Caco-2 (cell line): Measurements from ENCODE around the gene VPS54. TPM values are rescaled to one million over a fixed set of nuclear protein-coding genes. Genes with fewer than 3 reads are reported as not detected.

ENCODE experiments used
- BruUV-seq: library from RNA; stranded (reverse); fragments of 400-500 nt; replicated peaks from 2 replicates; lab custom pipeline; 2021; lab: Mats Ljungman, UMichigan
- CTCF ChIA-PET: fragments of 300-600 bp; sonication (Branson Sonifier 250); formaldehyde crosslinking; loops from one replicate; lab custom pipeline; 2022; ENCODE audit warnings: antibody characterized with exemption; lab: Charles Lee
- POLR2A ChIA-PET: fragments of 300-600 bp; sonication (Branson Sonifier 250); formaldehyde crosslinking; loops from one replicate; lab custom pipeline; 2022; ENCODE audit warnings: antibody characterized with exemption; lab: Charles Lee
- DNase-seq, 2 experiments: peaks; one replicate each; pipeline versions ENCODE4 v3.0.0 to v3.0.0-alpha.2; 2020 to 2022
- H3K27me3 ChIP-seq: replicated peaks from 2 replicates; pipeline ENCODE4 v1.6.0; 2011; ENCODE audit warnings: low read length; ENCODE audit not compliant: control insufficient read depth, insufficient read depth
- H3K36me3 ChIP-seq: 2 replicates; pipeline ENCODE4 v1.5.1; 2011; ENCODE audit warnings: low read length; ENCODE audit not compliant: control insufficient read depth, insufficient read depth
- H3K4me1 ChIP-seq: fragments of 250-450 bp; sonication (Bioruptor Pico); 2 replicates; pipeline ENCODE4 v1.5.1; 2020; ENCODE audit warnings: mild to moderate bottlenecking
- H3K4me3 ChIP-seq: 2 replicates; pipeline ENCODE4 v1.5.1; 2011; ENCODE audit warnings: low read depth, mild to moderate bottlenecking, control low read depth, low read length
- H3K9me3 ChIP-seq: fragments of 250-450 bp; sonication (Bioruptor Pico); 2 replicates; pipeline ENCODE4 v1.5.1; 2020; ENCODE audit warnings: mild to moderate bottlenecking, moderate library complexity
- H3K27ac Mint-ChIP-seq: one replicate; pipeline ENCODE4 v1.8.0; 2022; ENCODE audit warnings: mixed read lengths; ENCODE audit not compliant: unreplicated experiment
- H3K27me3 Mint-ChIP-seq: one replicate; pipeline ENCODE4 v1.8.0; 2022; ENCODE audit warnings: mixed read lengths; ENCODE audit not compliant: insufficient read depth, unreplicated experiment
- H3K36me3 Mint-ChIP-seq: one replicate; pipeline ENCODE4 v1.8.0; 2022; ENCODE audit warnings: mild to moderate bottlenecking, mixed read lengths; ENCODE audit not compliant: insufficient read depth, unreplicated experiment
- H3K4me1 Mint-ChIP-seq: one replicate; pipeline ENCODE4 v1.8.0; 2022; ENCODE audit warnings: low read depth, mixed read lengths; ENCODE audit not compliant: unreplicated experiment
- H3K4me3 Mint-ChIP-seq: one replicate; pipeline ENCODE4 v1.8.0; 2022; ENCODE audit warnings: mild to moderate bottlenecking, moderate library complexity, mixed read lengths; ENCODE audit not compliant: unreplicated experiment
- H3K9me3 Mint-ChIP-seq: one replicate; pipeline ENCODE4 v1.8.0; 2022; ENCODE audit warnings: mixed read lengths; ENCODE audit not compliant: unreplicated experiment
- CTCF ChIP-seq, 2 experiments: fragments of 200-600 bp in 1 of 2; IDR thresholded peaks; 1 replicate in 1 of 2; 2 replicates in 1 of 2; pipeline versions ENCODE4 v1.5.1 to v1.8.0; 2011 to 2022; ENCODE audit warnings: antibody characterized with exemption in 1 of 2, control low read depth in 1 of 2, inconsistent platforms in 1 of 2, low read depth in 1 of 2, low read length in 1 of 2, mild to moderate bottlenecking in 1 of 2, moderate library complexity in 1 of 2; ENCODE audit not compliant: insufficient read depth in 1 of 2, severe bottlenecking in 1 of 2, unreplicated experiment in 1 of 2
- intact Hi-C: fragments of 100-400 bp; cut with micrococcal nuclease; formaldehyde crosslinking; loops from one replicate; pipeline ENCODE4 v1.10.0; 2022; ENCODE audit not compliant: unreplicated experiment
- total RNA-seq: library from RNA; stranded (reverse); gene quantifications from 2 replicates; pipeline ENCODE4 v1.2.3, GENCODE V29; 2022

The VPS54 gene
- total RNA-seq, 1 experiment from 2014 or later, result 28.5 TPM

- H3K4me3 Mint-ChIP-seq, result peak overlapping the region; percentile 100
- Histone ChIP-seq H3K4me1 (peaks cover 25% of the 10 kb centered on the region), H3K4me3 (peak overlapping the region; percentile 88), H3K36me3 (no peaks in the 10 kb centered on the region), H3K27me3 (no peaks in the 10 kb centered on the region), H3K9me3 (no peaks in the 10 kb centered on the region)
- intact Hi-C loops, result loop anchor here (2.0 kb wide), 1 partner anchor 26 kb away; no protein-coding TSS in a partner anchor
- H3K9me3 Mint-ChIP-seq, result no peaks in the 10 kb centered on the region
- H3K4me1 Mint-ChIP-seq, result peaks cover 6% of the 10 kb centered on the region
- CTCF ChIA-PET, result interaction anchor here (0.6 kb wide), 1 partner anchor 894 kb away, joined by 3 read pairs; no protein-coding TSS in a partner anchor
- DNase-seq, result peak in 1 of 2 experiments; percentile 58
- POLR2A ChIA-PET, result interaction anchor here (0.6 kb wide), 1 partner anchor 123 kb away, joined by 4 read pairs; no protein-coding TSS in a partner anchor
- no peaks in the 10 kb centered on the region for H3K27me3 Mint-ChIP-seq
- peak overlapping the region; percentile 96 for H3K27ac Mint-ChIP-seq
- BruUV-seq, result no TSS peak
- peaks cover 18% of the 10 kb centered on the region for H3K36me3 Mint-ChIP-seq
- TF ChIP-seq CTCF (IDR thresholded peaks at IDR 0.05; ENCODE audit: insufficient read depth in 1 of 2, low read depth in 1 of 2, low read length in 1 of 2, severe bottlenecking in 1 of 2, unreplicated experiment in 1 of 2), result no peak
These were observed 536 bp downstream of the VPS54 start for GRCh38 chr2:64018701-64019082.

GRCh38 chr2:64017811-64018700, 1.2 kb downstream of the VPS54 start:
- H3K4me3 ChIP-seq, result peak overlapping the region; percentile 88
- Mint-ChIP-seq H3K27ac (peak overlapping the region; percentile 96), H3K27me3 (no peaks in the 10 kb centered on the region), H3K4me3 (peak overlapping the region; percentile 100), H3K9me3 (no peaks in the 10 kb centered on the region), H3K36me3 (peaks cover 18% of the 10 kb centered on the region), H3K4me1 (peaks cover 10% of the 10 kb centered on the region)
- H3K9me3 ChIP-seq, result no peaks in the 10 kb centered on the region
- no peaks in the 10 kb centered on the region for H3K27me3 ChIP-seq
- TF ChIP-seq CTCF (IDR thresholded peaks at IDR 0.05; ENCODE audit: insufficient read depth in 1 of 2, low read depth in 1 of 2, low read length in 1 of 2, severe bottlenecking in 1 of 2, unreplicated experiment in 1 of 2), result no peak
- peaks cover 25% of the 10 kb centered on the region for H3K4me1 ChIP-seq
- intact Hi-C loops, result loop anchor here (2.0 kb wide), 1 partner anchor 25 kb away; no protein-coding TSS in a partner anchor
- DNase-seq, result no peak
- CTCF ChIA-PET, result no interaction called here
- H3K36me3 ChIP-seq, result no peaks in the 10 kb centered on the region; the same call in 1 of the 2 replicates
- TSS peak; percentile 38 for BruUV-seq
- POLR2A ChIA-PET, result no interaction called here

GRCh38 chr2:64015898-64016297, 3.3 kb downstream of the VPS54 start:
- H3K4me1 ChIP-seq, result peaks cover 14% of the 10 kb centered on the region
- H3K27me3 ChIP-seq, result no peaks in the 10 kb centered on the region
- TSS peak; percentile 16 for BruUV-seq
- Mint-ChIP-seq H3K4me3 (peak overlapping the region; percentile 100), H3K27me3 (no peaks in the 10 kb centered on the region), H3K27ac (no peak overlapping the region), H3K36me3 (peaks cover 24% of the 10 kb centered on the region), H3K4me1 (peaks cover 23% of the 10 kb centered on the region), H3K9me3 (no peaks in the 10 kb centered on the region)
- H3K36me3 ChIP-seq, result no peaks in the 10 kb centered on the region; the same call in 1 of the 2 replicates
- CTCF ChIA-PET, result no interaction called here
- DNase-seq, result no peak
- intact Hi-C loops, result no loop called here
- no peak for TF ChIP-seq CTCF (IDR thresholded peaks at IDR 0.05; ENCODE audit: insufficient read depth in 1 of 2, low read depth in 1 of 2, low read length in 1 of 2, severe bottlenecking in 1 of 2, unreplicated experiment in 1 of 2)
- POLR2A ChIA-PET, result no interaction called here
- no peak overlapping the region for H3K4me3 ChIP-seq
- no peaks in the 10 kb centered on the region for H3K9me3 ChIP-seq
